Measurements from ENCODE around the gene PPP3R2. TPM values are rescaled to one million over a fixed set of nuclear protein-coding genes. Genes with fewer than 3 reads are reported as not detected.

Gene PPP3R2
- total RNA-seq, 1 donor from 2014 or later: not detected

DNA sequence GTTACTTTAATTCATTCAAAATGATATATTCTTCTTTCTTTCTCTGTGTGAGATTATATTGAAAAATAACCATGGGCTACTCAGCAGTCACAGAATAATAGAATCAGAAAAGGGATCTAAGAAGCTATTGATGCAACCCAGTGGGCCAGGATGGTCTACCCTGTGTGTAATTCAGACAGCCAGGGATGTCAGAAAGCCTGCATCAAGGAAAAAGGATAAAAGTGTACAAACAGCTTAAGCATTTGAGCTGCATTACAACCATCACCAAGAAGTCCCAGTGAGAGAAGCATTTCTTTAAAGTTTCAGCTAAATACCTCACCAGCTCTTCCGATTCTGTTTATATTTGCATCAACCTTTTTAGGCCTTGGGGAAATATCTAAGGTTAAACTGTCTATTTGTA lies 37.8 kb upstream of the PPP3R2 start:
- H2AFZ ChIP-seq (replicated peaks): no peak overlapping the region
- no peak overlapping the region for H3K27ac Mint-ChIP-seq
- H3K4me2 ChIP-seq: no peak overlapping the region
- H3K4me1 Mint-ChIP-seq: peaks cover 4% of the 10 kb centered on the region
- H3K4me3 ChIP-seq: no peak overlapping the region
- no peak overlapping the region for H3K9ac ChIP-seq
- H3K4me1 ChIP-seq: no peaks in the 10 kb centered on the region
- H3K27me3 Mint-ChIP-seq (ENCODE audit: insufficient read depth, low read depth): no peaks in the 10 kb centered on the region
- no peaks in the 10 kb centered on the region for H3K79me2 ChIP-seq (ENCODE audit: low read depth)
- no peak overlapping the region for H3K27ac ChIP-seq
- H3K36me3 ChIP-seq: no peaks in the 10 kb centered on the region
- TF ChIP-seq, protein P1, sequence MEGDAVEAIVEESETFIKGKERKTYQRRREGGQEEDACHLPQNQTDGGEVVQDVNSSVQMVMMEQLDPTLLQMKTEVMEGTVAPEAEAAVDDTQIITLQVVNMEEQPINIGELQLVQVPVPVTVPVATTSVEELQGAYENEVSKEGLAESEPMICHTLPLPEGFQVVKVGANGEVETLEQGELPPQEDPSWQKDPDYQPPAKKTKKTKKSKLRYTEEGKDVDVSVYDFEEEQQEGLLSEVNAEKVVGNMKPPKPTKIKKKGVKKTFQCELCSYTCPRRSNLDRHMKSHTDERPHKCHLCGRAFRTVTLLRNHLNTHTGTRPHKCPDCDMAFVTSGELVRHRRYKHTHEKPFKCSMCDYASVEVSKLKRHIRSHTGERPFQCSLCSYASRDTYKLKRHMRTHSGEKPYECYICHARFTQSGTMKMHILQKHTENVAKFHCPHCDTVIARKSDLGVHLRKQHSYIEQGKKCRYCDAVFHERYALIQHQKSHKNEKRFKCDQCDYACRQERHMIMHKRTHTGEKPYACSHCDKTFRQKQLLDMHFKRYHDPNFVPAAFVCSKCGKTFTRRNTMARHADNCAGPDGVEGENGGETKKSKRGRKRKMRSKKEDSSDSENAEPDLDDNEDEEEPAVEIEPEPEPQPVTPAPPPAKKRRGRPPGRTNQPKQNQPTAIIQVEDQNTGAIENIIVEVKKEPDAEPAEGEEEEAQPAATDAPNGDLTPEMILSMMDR (IDR thresholded peaks at IDR 0.05): no peak
- TF ChIP-seq EZH2 (IDR thresholded peaks at IDR 0.05): no peak
- no peak for TF ChIP-seq EZH2phosphoT487 (IDR thresholded peaks at IDR 0.05)
- H4K20me1 ChIP-seq (ENCODE audit: low read depth): no peaks in the 10 kb centered on the region
- H3F3A ChIP-seq (ENCODE audit: low read depth): no peaks in the 10 kb centered on the region
- no peaks in the 10 kb centered on the region for H3K36me3 Mint-ChIP-seq
- no peak for DNase-seq (ENCODE audit: low spot score)
- no peaks in the 10 kb centered on the region for H3K9me3 ChIP-seq (ENCODE audit: low read depth)
- no peak overlapping the region for H3K4me3 Mint-ChIP-seq
- H3K9me3 Mint-ChIP-seq: no peaks in the 10 kb centered on the region
- no peaks in the 10 kb centered on the region for H3K27me3 ChIP-seq

DNA sequence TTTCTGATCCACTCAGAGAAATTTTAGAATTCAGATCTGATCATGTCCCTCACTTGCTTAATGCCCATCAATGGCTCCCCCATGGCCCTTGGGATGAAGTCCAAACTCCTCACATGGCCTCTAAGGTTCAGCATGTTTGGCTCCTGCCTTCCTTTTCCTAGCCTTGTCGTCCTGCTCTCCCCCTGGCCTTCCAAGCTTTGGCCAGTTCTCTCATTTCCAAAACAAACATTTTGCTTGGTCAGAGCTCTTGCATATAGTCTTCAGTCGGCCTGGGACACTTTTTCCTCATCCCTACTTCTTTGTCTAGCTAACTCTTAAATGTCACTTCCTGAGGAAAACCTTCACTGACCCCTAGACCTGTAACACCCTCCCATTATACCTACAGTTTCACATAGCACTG lies 37.1 kb upstream of the PPP3R2 start:
- H3K79me2 ChIP-seq (ENCODE audit: low read depth): no peaks in the 10 kb centered on the region
- Mint-ChIP-seq H3K4me3 (no peak overlapping the region), H3K4me1 (peaks cover 4% of the 10 kb centered on the region), H3K27me3 (ENCODE audit: insufficient read depth, low read depth) (no peaks in the 10 kb centered on the region), H3K36me3 (no peaks in the 10 kb centered on the region), H3K9me3 (no peaks in the 10 kb centered on the region), H3K27ac (no peak overlapping the region)
- no peaks in the 10 kb centered on the region for H3F3A ChIP-seq (ENCODE audit: low read depth)
- DNase-seq (ENCODE audit: low spot score): no peak
- no peaks in the 10 kb centered on the region for H3K9me3 ChIP-seq (ENCODE audit: low read depth)
- no peak overlapping the region for H3K9ac ChIP-seq
- H3K36me3 ChIP-seq: no peaks in the 10 kb centered on the region
- no peaks in the 10 kb centered on the region for H3K27me3 ChIP-seq
- H3K4me2 ChIP-seq: no peak overlapping the region
- TF ChIP-seq EZH2 (IDR thresholded peaks at IDR 0.05): no peak
- no peak for TF ChIP-seq EZH2phosphoT487 (IDR thresholded peaks at IDR 0.05)
- TF ChIP-seq, protein P1 (IDR thresholded peaks at IDR 0.05): no peak
- H3K4me1 ChIP-seq: no peaks in the 10 kb centered on the region
- no peaks in the 10 kb centered on the region for H4K20me1 ChIP-seq (ENCODE audit: low read depth)
- no peak overlapping the region for H2AFZ ChIP-seq (replicated peaks)
- H3K4me3 ChIP-seq: no peak overlapping the region
- no peak overlapping the region for H3K27ac ChIP-seq

DNA sequence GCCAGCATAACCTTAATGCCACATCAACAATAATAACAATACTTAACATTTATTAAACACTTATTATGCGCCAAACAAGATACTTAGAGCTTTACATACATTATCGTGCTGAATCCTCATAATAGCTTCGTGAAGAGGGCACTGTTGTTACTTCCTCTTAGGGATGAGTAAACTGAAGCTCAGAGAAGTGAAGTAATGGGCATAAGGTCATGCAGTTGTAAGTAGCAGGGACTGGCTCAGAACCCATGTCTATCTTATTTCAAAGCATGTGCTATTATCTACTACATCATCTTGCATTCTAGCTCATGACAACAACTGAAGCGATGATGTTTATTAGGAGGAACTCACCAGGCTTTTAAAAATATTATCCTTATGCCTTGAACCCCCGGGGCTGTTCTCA lies 34.9 kb upstream of the PPP3R2 start:
- Mint-ChIP-seq H3K4me1 (peaks cover 4% of the 10 kb centered on the region), H3K27ac (no peak overlapping the region), H3K36me3 (no peaks in the 10 kb centered on the region), H3K4me3 (no peak overlapping the region), H3K9me3 (no peaks in the 10 kb centered on the region), H3K27me3 (ENCODE audit: insufficient read depth, low read depth) (no peaks in the 10 kb centered on the region)
- no peaks in the 10 kb centered on the region for H3F3A ChIP-seq (ENCODE audit: low read depth)
- H3K27me3 ChIP-seq: no peaks in the 10 kb centered on the region
- H4K20me1 ChIP-seq (ENCODE audit: low read depth): no peaks in the 10 kb centered on the region
- no peak for DNase-seq (ENCODE audit: low spot score)
- H3K4me1 ChIP-seq: no peaks in the 10 kb centered on the region
- H3K4me3 ChIP-seq: no peak overlapping the region
- H3K27ac ChIP-seq: no peak overlapping the region
- no peak overlapping the region for H3K4me2 ChIP-seq
- H3K79me2 ChIP-seq (ENCODE audit: low read depth): no peaks in the 10 kb centered on the region
- H3K36me3 ChIP-seq: no peaks in the 10 kb centered on the region
- TF ChIP-seq EZH2phosphoT487 (IDR thresholded peaks at IDR 0.05): no peak
- TF ChIP-seq, protein P1 (IDR thresholded peaks at IDR 0.05): no peak
- no peak overlapping the region for H3K9ac ChIP-seq
- H2AFZ ChIP-seq (replicated peaks): no peak overlapping the region
- H3K9me3 ChIP-seq (ENCODE audit: low read depth): no peaks in the 10 kb centered on the region

DNA sequence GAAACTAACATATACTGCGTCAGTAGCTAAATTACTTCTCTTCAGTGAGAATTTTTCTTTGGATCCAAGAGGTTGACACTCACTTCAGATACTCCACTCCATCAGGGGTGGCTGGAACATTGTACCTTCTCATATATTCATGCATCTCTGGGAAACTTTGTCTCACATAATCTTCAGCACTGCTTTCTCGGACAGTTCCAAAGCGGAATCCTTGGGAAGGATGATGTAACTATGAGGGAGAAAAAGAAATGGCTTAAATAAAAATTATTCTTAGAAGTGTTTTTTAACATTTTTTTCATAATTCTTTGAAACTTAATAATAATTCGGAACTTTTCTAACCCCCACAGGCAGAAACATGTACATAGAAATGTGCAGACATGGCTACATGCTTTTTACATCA lies 33.4 kb upstream of the PPP3R2 start:
- Histone ChIP-seq H3K79me2 (ENCODE audit: low read depth) (no peaks in the 10 kb centered on the region), H3K27me3 (no peaks in the 10 kb centered on the region), H3K27ac (no peak overlapping the region), H3K4me1 (no peaks in the 10 kb centered on the region), H3K4me2 (no peak overlapping the region), H2AFZ (replicated peaks) (no peak overlapping the region), H3F3A (ENCODE audit: low read depth) (no peaks in the 10 kb centered on the region), H4K20me1 (ENCODE audit: low read depth) (no peaks in the 10 kb centered on the region), H3K4me3 (no peak overlapping the region), H3K9ac (no peak overlapping the region), H3K36me3 (no peaks in the 10 kb centered on the region), H3K9me3 (ENCODE audit: low read depth) (no peaks in the 10 kb centered on the region)
- Mint-ChIP-seq H3K36me3 (no peaks in the 10 kb centered on the region), H3K27ac (no peak overlapping the region), H3K27me3 (ENCODE audit: insufficient read depth, low read depth) (no peaks in the 10 kb centered on the region), H3K4me3 (no peak overlapping the region), H3K4me1 (peaks cover 4% of the 10 kb centered on the region), H3K9me3 (no peaks in the 10 kb centered on the region)
- no peak for DNase-seq (ENCODE audit: low spot score)
- TF ChIP-seq EZH2phosphoT487 (IDR thresholded peaks at IDR 0.05) (no peak), EZH2 (IDR thresholded peaks at IDR 0.05) (no peak)
- TF ChIP-seq, protein P1 (IDR thresholded peaks at IDR 0.05): no peak
